Upper lobe of left lung (tissue), 6 donors: ENCODE measurements around the gene NXPH1. TPM values are rescaled to one million over a fixed set of nuclear protein-coding genes. Genes with fewer than 3 reads are reported as not detected.
A peak's percentile ranks its signal among the peaks of the same experiment; 100 is the strongest.

Experiments
- ATAC-seq, 2 donors: fragments of 200-7000 bp; cut with Tn5 transposase; one replicate each; pipeline ENCODE4 v1.9.1; 2022; ENCODE audit warnings: mild to moderate bottlenecking in 2 of 2, moderate library complexity in 2 of 2; ENCODE audit not compliant: low FRiP score in 2 of 2
- DNase-seq, 2 donors: peaks; one replicate each; pipeline ENCODE4 v3.0.0-alpha.2; 2019 to 2020
- H3K27ac ChIP-seq, 4 donors: fragments of 200-600 bp; sonication (generic); one replicate each; pipeline ENCODE4 v1.5.1; 2016 to 2019
- H3K27me3 ChIP-seq, 4 donors: fragments of 200-600 bp; sonication (generic); one replicate each; pipeline ENCODE4 v1.5.1; 2017 to 2019
- H3K36me3 ChIP-seq, 4 donors: fragments of 200-600 bp; sonication (generic); one replicate each; pipeline ENCODE4 v1.5.1; 2016 to 2019
- H3K4me1 ChIP-seq, 4 donors: fragments of 200-600 bp; sonication (generic); one replicate each; pipeline ENCODE4 v1.5.1; 2018 to 2019
- H3K4me3 ChIP-seq, 4 donors: fragments of 200-600 bp; sonication (generic); one replicate each; pipeline ENCODE4 v1.5.1; 2017 to 2019; ENCODE audit warnings: mild to moderate bottlenecking in 2 of 4, moderate library complexity in 1 of 4
- H3K9me3 ChIP-seq, 4 donors: fragments of 200-600 bp; sonication (generic); one replicate each; pipeline ENCODE4 v1.5.1; 2018 to 2019
- EP300 ChIP-seq, 4 donors: sonication (generic); formaldehyde crosslinking; IDR thresholded peaks; one replicate each; pipeline ENCODE4 v1.5.1; 2017; ENCODE audit warnings: antibody characterized with exemption in 4 of 4, control low read depth in 2 of 4
- POLR2A ChIP-seq, 4 donors: fragments of 450-650 bp; IDR thresholded peaks; one replicate each; pipeline ENCODE4 v1.5.1; 2016 to 2017; ENCODE audit warnings: antibody characterized with exemption in 4 of 4, mild to moderate bottlenecking in 2 of 4
- POLR2AphosphoS5 ChIP-seq, 2 donors: sonication (generic); formaldehyde crosslinking; IDR thresholded peaks; one replicate each; pipeline ENCODE4 v1.5.1; 2017; ENCODE audit warnings: antibody characterized with exemption in 2 of 2
- WGBS, 2 donors: methylation state at CpG; one replicate each; pipeline ENCODE4 v1.1.5; 2017 to 2018; 5-methylcytosine and 5-hydroxymethylcytosine counted together
- total RNA-seq, 6 donors: library from RNA; depleted of rRNA in 4 of 6; stranded (reverse); fragments of >200 nt in 4 of 6; gene quantifications; one replicate each; pipeline versions ENCODE4 v1.1.0 to v1.2.1, GENCODE V29; 2016 to 2021
- TF ChIP-seq, protein P1 (sequence below), 6 experiments: fragments of 450-650 bp in 4 of 6; fragments of 200-600 bp in 2 of 6; sonication (generic) in 2 of 6; IDR thresholded peaks; one replicate each; pipeline ENCODE4 v1.5.1; 2016 to 2019; ENCODE audit warnings: antibody characterized with exemption in 6 of 6
- donor health status: DM: no; HTN: no; CAD: no; lungs with moderate emphysema.
- donor health status: DM: no; HTN: yes; CAD: no; lungs with severe emphysema.

NXPH1 gene
- total RNA-seq, 6 donors from 2014 or later: not detected

DNA sequence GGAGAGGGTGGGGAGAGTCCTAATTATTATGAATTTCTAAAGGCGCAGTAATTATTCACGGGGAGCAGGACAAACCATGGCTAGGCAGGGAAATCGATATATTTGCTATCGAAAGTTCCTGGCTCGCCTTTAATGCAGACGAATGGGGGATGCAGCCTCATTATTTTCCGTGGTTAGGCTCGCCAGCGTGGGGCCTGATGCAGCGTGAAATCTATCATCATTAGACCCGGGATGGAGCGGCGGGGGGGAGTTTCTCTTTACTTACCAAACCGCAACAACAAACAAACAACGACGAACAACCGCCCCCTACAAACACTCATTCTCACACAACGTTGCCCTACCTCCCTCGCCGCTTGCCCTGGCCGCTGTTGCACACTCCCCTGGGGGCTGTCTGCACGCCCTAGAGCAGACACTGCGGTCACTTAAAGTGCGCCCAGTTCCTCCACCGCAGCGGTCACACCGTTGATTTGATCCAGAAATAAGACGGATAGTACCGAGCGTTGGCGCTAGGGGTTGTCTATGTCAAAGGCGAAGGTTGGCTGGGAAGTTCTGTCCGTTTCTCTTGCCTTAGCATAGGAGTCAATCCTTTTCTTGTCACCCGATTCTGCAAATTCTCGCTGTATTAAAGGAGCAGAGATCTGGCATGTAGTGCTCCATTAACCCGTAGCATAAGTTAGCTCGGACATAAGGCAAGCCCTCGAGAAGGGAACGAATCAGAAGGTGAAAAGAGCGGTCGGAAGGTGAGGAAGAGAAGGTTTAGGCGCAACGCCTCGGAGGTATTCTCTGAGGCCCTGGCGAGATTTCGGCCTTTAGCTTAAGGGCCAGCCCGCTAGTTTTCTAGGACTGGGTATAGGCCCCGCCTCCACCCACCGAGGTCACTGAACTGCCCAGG is 10.4 kb downstream of the NXPH1 start:
- ATAC-seq (no peak), DNase-seq (peak in 1 of 2 donors; percentile 32)
- H3K9me3 ChIP-seq: peaks cover 0 to 10% (median 0%) of the 10 kb centered on the region in 4 donors
- TF ChIP-seq, protein P1, sequence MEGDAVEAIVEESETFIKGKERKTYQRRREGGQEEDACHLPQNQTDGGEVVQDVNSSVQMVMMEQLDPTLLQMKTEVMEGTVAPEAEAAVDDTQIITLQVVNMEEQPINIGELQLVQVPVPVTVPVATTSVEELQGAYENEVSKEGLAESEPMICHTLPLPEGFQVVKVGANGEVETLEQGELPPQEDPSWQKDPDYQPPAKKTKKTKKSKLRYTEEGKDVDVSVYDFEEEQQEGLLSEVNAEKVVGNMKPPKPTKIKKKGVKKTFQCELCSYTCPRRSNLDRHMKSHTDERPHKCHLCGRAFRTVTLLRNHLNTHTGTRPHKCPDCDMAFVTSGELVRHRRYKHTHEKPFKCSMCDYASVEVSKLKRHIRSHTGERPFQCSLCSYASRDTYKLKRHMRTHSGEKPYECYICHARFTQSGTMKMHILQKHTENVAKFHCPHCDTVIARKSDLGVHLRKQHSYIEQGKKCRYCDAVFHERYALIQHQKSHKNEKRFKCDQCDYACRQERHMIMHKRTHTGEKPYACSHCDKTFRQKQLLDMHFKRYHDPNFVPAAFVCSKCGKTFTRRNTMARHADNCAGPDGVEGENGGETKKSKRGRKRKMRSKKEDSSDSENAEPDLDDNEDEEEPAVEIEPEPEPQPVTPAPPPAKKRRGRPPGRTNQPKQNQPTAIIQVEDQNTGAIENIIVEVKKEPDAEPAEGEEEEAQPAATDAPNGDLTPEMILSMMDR (IDR thresholded peaks at IDR 0.05): no peak
- TF ChIP-seq EP300 (IDR thresholded peaks at IDR 0.05) (no peak), POLR2AphosphoS5 (IDR thresholded peaks at IDR 0.05) (no peak), POLR2A (IDR thresholded peaks at IDR 0.05) (no peak)
- no peak overlapping the region for H3K27ac ChIP-seq
- peaks cover 0 to 15% (median 0%) of the 10 kb centered on the region in 4 donors for H3K4me1 ChIP-seq
- H3K4me3 ChIP-seq: no peak overlapping the region
- no peaks in the 10 kb centered on the region for H3K36me3 ChIP-seq
- WGBS, 2 donors: 7 to 9% methylated on average over 46 to 48 of the region's 49 CpGs
- peaks cover 0 to 42% (median 19%) of the 10 kb centered on the region in 4 donors for H3K27me3 ChIP-seq

DNA sequence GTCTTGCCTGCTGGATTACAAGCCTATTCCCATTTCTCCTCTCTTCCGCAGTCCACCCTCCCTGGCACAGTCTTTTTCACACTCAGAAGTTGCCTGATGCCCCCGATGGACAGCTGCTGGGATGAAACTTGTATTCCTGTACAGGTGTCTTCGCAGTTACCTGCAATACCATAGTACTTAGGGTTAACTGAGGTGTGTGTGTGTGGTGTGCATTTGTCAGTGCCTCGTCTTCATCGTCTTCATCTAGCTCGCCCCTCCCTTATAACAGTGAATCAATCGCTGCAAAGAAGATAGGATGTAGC is 11.0 kb downstream of the NXPH1 start:
- peaks cover 0 to 42% (median 19%) of the 10 kb centered on the region in 4 donors for H3K27me3 ChIP-seq
- ATAC-seq (no peak), DNase-seq (no peak)
- no peak overlapping the region for H3K4me3 ChIP-seq
- H3K36me3 ChIP-seq: no peaks in the 10 kb centered on the region
- H3K4me1 ChIP-seq: peaks cover 0 to 15% (median 0%) of the 10 kb centered on the region in 4 donors
- TF ChIP-seq POLR2AphosphoS5 (IDR thresholded peaks at IDR 0.05) (no peak), EP300 (IDR thresholded peaks at IDR 0.05) (no peak)
- 38 to 45% methylated on average over 7 of the region's 7 CpGs for WGBS, 2 donors
- H3K27ac ChIP-seq: no peak overlapping the region
- peaks cover 0 to 10% (median 0%) of the 10 kb centered on the region in 4 donors for H3K9me3 ChIP-seq

DNA sequence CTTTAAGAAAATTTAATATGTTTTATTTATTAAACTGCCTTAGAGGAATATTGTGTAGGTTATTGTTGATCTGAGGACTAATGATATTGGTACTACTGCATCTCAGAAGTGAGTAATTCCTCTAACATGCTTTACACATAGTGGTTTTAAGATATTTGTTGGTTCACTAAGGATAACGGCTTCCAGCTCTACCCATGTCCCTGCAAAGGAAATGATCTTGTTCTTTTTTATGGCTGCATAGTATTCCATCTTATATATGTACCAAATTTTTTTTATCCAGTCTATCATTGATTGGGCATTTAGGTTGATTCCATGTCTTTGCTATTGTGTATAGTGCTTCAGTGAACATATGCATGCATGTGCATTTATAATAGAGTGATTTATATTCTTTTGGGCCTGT is 20.1 kb downstream of the NXPH1 start:
- no peak overlapping the region for H3K4me3 ChIP-seq
- TF ChIP-seq POLR2A (IDR thresholded peaks at IDR 0.05): no peak
- TF ChIP-seq POLR2AphosphoS5 (IDR thresholded peaks at IDR 0.05): no peak
- TF ChIP-seq, protein P1 (IDR thresholded peaks at IDR 0.05): no peak
- TF ChIP-seq EP300 (IDR thresholded peaks at IDR 0.05): no peak
- H3K4me1 ChIP-seq: no peaks in the 10 kb centered on the region
- WGBS, 2 donors: 66 to 70% methylated on average over 1 of the region's 1 CpG
- DNase-seq (no peak), ATAC-seq (no peak)
- H3K9me3 ChIP-seq: no peaks in the 10 kb centered on the region
- no peaks in the 10 kb centered on the region for H3K36me3 ChIP-seq
- no peaks in the 10 kb centered on the region for H3K27me3 ChIP-seq
- no peak overlapping the region for H3K27ac ChIP-seq

DNA sequence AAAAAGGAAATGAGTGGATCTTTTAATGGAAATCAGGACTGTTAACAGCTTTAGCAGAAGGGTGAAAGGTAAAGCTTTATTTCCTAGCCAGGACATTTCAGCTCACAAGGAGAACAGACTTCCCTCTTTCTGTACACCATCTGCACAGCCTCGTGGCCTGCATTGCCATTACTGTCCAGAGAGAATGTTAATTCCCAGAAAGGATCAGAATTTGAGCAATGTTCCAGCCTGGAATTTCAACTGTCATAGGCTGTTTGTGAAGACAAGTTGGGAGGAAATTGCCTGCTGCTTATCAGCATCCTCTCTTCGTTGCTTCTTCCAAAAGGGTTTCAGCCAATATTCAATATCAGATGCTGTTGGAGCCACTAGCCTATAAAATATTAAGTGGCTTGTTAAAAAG is 22.0 kb downstream of the NXPH1 start:
- no peaks in the 10 kb centered on the region for H3K27me3 ChIP-seq
- WGBS, 2 donors: 37 to 48% methylated on average over 2 of the region's 2 CpGs
- no peak overlapping the region for H3K27ac ChIP-seq
- H3K4me1 ChIP-seq: no peaks in the 10 kb centered on the region
- ATAC-seq: no peak
- TF ChIP-seq EP300 (IDR thresholded peaks at IDR 0.05): no peak
- TF ChIP-seq, protein P1 (IDR thresholded peaks at IDR 0.05): no peak
- TF ChIP-seq POLR2AphosphoS5 (IDR thresholded peaks at IDR 0.05): no peak
- TF ChIP-seq POLR2A (IDR thresholded peaks at IDR 0.05): no peak
- no peaks in the 10 kb centered on the region for H3K36me3 ChIP-seq
- DNase-seq: no peak
- no peaks in the 10 kb centered on the region for H3K9me3 ChIP-seq
- no peak overlapping the region for H3K4me3 ChIP-seq

DNA sequence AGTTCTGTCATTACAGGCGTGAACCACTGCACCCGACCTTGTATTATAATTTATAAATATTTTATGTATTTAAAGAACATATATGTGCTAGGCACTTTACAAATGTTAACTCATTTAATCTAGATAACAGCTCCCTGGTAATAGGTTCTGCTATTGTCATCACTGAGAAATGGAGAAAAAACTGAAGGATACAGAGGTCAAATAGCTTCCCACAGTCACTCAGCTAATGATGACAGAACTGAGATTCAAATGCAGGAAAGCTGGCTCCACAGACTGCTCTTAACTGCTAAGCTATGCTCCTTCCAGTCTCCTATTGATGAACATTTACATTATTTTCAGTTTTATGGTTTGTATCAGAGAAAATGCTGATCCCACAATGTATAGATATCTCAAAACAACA is 28.9 kb downstream of the NXPH1 start:
- Histone ChIP-seq H3K4me1 (no peaks in the 10 kb centered on the region), H3K9me3 (no peaks in the 10 kb centered on the region), H3K27me3 (no peaks in the 10 kb centered on the region), H3K27ac (no peak overlapping the region), H3K36me3 (no peaks in the 10 kb centered on the region), H3K4me3 (no peak overlapping the region)
- no peak for ATAC-seq
- TF ChIP-seq POLR2AphosphoS5 (IDR thresholded peaks at IDR 0.05) (no peak), EP300 (IDR thresholded peaks at IDR 0.05) (no peak), POLR2A (IDR thresholded peaks at IDR 0.05) (no peak)
- TF ChIP-seq, protein P1 (IDR thresholded peaks at IDR 0.05): no peak
- no peak for DNase-seq
- WGBS, 2 donors: 87 to 90% methylated on average over 2 of the region's 2 CpGs
